ENCODE data around the gene C11orf54.

Gene C11orf54

GRCh38 chr11:93741094-93741881 is at the start of gene C11orf54, which contains the start of gene TAF1D:
Gene C11orf54 (plus strand): TSS chr11:93741672. CDS start chr11:93747394, 5,722 bp downstream.
Gene TAF1D (minus strand): TSS chr11:93741495. CDS start chr11:93739304, 2,191 bp downstream.
- peak; percentile 98 for DNase-seq (ENCODE audit: low read depth)

- no peak for DNase-seq (ENCODE audit: low read depth)
Measured at GRCh38 chr11:93694109-93694508, 47.4 kb upstream of the C11orf54 start.

- peak; percentile 39 for DNase-seq (ENCODE audit: low read depth)
Measured at GRCh38 chr11:93694557-93694956, 46.9 kb upstream of the C11orf54 start.

GRCh38 chr11:93697611-93698010 is 43.9 kb upstream of the C11orf54 start:
- DNase-seq (ENCODE audit: low read depth): no peak

- DNase-seq (ENCODE audit: low read depth): no peak
Measured at GRCh38 chr11:93700830-93701229, 40.6 kb upstream of the C11orf54 start.

GRCh38 chr11:93704237-93704636 is 37.2 kb upstream of the C11orf54 start:
- DNase-seq (ENCODE audit: low read depth): no peak

GRCh38 chr11:93710239-93710638 is 31.2 kb upstream of the C11orf54 start:
- DNase-seq (ENCODE audit: low read depth): no peak

- no peak for DNase-seq (ENCODE audit: low read depth)
Measured at GRCh38 chr11:93712678-93713077, 28.8 kb upstream of the C11orf54 start.

GRCh38 chr11:93715797-93716396 is 25.6 kb upstream of the C11orf54 start:
- DNase-seq (ENCODE audit: low read depth): no peak

GRCh38 chr11:93717501-93717900 is 24.0 kb upstream of the C11orf54 start:
- DNase-seq (ENCODE audit: low read depth): no peak

GRCh38 chr11:93718057-93718563 is 23.4 kb upstream of the C11orf54 start:
- no peak for DNase-seq (ENCODE audit: low read depth)

GRCh38 chr11:93719310-93719709 is 22.2 kb upstream of the C11orf54 start:
- no peak for DNase-seq (ENCODE audit: low read depth)

- no peak for DNase-seq (ENCODE audit: low read depth)
Measured at GRCh38 chr11:93720522-93720921, 20.9 kb upstream of the C11orf54 start.

GRCh38 chr11:93724089-93724488 is 17.4 kb upstream of the C11orf54 start:
- no peak for DNase-seq (ENCODE audit: low read depth)

- peak; percentile 74 for DNase-seq (ENCODE audit: low read depth)
Measured at GRCh38 chr11:93727985-93728791, 13.3 kb upstream of the C11orf54 start.

GRCh38 chr11:93728792-93729128 is 12.7 kb upstream of the C11orf54 start:
- no peak for DNase-seq (ENCODE audit: low read depth)

GRCh38 chr11:93729129-93729616 is 12.3 kb upstream of the C11orf54 start:
- DNase-seq (ENCODE audit: low read depth): no peak

GRCh38 chr11:93730108-93731107 is 11.1 kb upstream of the C11orf54 start:
- DNase-seq (ENCODE audit: low read depth): no peak

GRCh38 chr11:93732237-93732892 is 9.1 kb upstream of the C11orf54 start:
- no peak for DNase-seq (ENCODE audit: low read depth)

GRCh38 chr11:93733474-93733873 is 8.0 kb upstream of the C11orf54 start:
- no peak for DNase-seq (ENCODE audit: low read depth)

Measured in fibroblast of gingiva (primary cell).